Measurements from ENCODE around the gene AKR1C2. TPM values are rescaled to one million over a fixed set of nuclear protein-coding genes. Genes with fewer than 3 reads are reported as not detected.
A peak's percentile ranks its signal among the peaks of the same experiment; 100 is the strongest.

The AKR1C2 gene
- total RNA-seq, 1 donor from 2014 or later: 0.41 TPM

DNA sequence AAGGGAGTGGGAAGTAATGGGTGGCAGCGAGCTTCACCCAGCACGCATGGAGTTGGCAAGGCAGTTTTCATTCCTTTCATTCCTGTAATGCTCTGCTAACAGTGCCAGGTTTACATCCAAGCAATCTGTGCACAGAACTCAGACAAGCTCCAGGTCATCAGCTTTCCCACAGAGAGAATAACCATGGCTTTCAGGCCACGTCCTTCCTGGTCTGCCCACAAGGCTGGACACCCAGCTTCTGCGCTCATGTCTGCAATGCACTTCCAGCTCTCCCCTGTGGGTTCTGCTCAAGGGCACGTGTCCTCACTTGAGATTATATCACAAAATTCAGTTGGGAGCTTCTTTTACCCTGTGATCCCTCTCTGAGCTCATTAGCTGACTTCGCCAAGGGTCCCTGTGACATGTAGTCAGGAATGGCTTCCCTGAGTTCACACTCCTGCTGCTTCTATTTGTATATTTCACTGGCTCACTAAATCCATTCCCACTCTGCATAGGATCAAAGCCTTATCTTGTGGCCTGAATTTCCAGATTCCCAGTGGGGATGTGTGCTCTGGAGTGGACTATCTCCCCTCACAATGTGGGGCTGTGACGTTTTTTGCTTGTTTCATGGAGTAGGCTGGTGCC is 18.6 kb downstream of the AKR1C2 start:
- H3K4me1 ChIP-seq (ENCODE audit: insufficient read depth, low read length): no peaks in the 10 kb centered on the region
- no peaks in the 10 kb centered on the region for H3K27me3 ChIP-seq (ENCODE audit: insufficient read depth, low read length)
- FAIRE-seq (no peak), DNase-seq (ENCODE audit: low read depth) (peak; percentile 14)
- H3K36me3 ChIP-seq (ENCODE audit: insufficient read depth, low read length): no peaks in the 10 kb centered on the region
- no peak for TF ChIP-seq EZH2 (IDR thresholded peaks at IDR 0.05; ENCODE audit: insufficient read depth, low read length)
- TF ChIP-seq, protein P1, sequence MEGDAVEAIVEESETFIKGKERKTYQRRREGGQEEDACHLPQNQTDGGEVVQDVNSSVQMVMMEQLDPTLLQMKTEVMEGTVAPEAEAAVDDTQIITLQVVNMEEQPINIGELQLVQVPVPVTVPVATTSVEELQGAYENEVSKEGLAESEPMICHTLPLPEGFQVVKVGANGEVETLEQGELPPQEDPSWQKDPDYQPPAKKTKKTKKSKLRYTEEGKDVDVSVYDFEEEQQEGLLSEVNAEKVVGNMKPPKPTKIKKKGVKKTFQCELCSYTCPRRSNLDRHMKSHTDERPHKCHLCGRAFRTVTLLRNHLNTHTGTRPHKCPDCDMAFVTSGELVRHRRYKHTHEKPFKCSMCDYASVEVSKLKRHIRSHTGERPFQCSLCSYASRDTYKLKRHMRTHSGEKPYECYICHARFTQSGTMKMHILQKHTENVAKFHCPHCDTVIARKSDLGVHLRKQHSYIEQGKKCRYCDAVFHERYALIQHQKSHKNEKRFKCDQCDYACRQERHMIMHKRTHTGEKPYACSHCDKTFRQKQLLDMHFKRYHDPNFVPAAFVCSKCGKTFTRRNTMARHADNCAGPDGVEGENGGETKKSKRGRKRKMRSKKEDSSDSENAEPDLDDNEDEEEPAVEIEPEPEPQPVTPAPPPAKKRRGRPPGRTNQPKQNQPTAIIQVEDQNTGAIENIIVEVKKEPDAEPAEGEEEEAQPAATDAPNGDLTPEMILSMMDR (IDR thresholded peaks at IDR 0.05; ENCODE audit: insufficient read depth, low read depth, low read length): no peak
- H3K4me2 ChIP-seq (ENCODE audit: low read length): no peak overlapping the region
- no peaks in the 10 kb centered on the region for H3K36me3 Mint-ChIP-seq (ENCODE audit: low read depth, unreplicated experiment)
- H3K4me3 ChIP-seq (ENCODE audit: insufficient read depth, low read depth, low read length): no peak overlapping the region
- H3K4me3 Mint-ChIP-seq (ENCODE audit: unreplicated experiment): no peak overlapping the region
- no peaks in the 10 kb centered on the region for H3K9me3 ChIP-seq (ENCODE audit: insufficient read depth, low read depth, low read length)
- no peaks in the 10 kb centered on the region for H3K9me3 Mint-ChIP-seq (ENCODE audit: unreplicated experiment)
- H2AFZ ChIP-seq (ENCODE audit: low read depth, low read length): no peak overlapping the region
- H4K20me1 ChIP-seq (ENCODE audit: insufficient read depth, low read length): no peaks in the 10 kb centered on the region
- peaks cover 13% of the 10 kb centered on the region for H3K27me3 Mint-ChIP-seq (ENCODE audit: low read depth, unreplicated experiment)
- H3K27ac ChIP-seq (ENCODE audit: low read depth, low read length): no peak overlapping the region
- no peak overlapping the region for H3K27ac Mint-ChIP-seq (ENCODE audit: unreplicated experiment)
- H3K79me2 ChIP-seq (ENCODE audit: insufficient read depth, low read length): no peaks in the 10 kb centered on the region
- H3K4me1 Mint-ChIP-seq (ENCODE audit: low read depth, unreplicated experiment): no peaks in the 10 kb centered on the region
- no peak overlapping the region for H3K9ac ChIP-seq (ENCODE audit: low read length)

DNA sequence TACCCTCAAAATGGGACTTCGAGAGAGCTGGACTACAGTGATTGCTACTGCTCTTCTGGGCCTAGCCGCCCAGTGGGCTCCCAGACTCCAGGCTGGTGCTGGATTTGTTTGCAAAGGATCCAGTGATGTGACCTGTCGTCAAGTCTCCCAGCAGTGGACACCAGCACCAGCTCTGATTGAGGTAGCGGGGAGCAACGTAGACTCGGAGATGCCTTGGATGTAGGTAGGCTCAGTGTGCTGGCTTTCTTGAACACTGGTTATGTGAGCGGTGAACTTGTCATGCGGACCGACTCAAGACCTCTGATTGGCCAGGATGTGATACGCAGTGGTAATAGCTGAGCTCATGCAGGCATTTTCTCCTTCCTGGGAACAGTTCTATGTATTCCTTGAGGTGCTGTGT is 19.4 kb downstream of the AKR1C2 start:
- no peaks in the 10 kb centered on the region for H3K79me2 ChIP-seq (ENCODE audit: insufficient read depth, low read length)
- no peak overlapping the region for H3K4me3 ChIP-seq (ENCODE audit: insufficient read depth, low read depth, low read length)
- Mint-ChIP-seq H3K4me1 (ENCODE audit: low read depth, unreplicated experiment) (no peaks in the 10 kb centered on the region), H3K27ac (ENCODE audit: unreplicated experiment) (no peak overlapping the region), H3K36me3 (ENCODE audit: low read depth, unreplicated experiment) (no peaks in the 10 kb centered on the region), H3K9me3 (ENCODE audit: unreplicated experiment) (no peaks in the 10 kb centered on the region), H3K4me3 (ENCODE audit: unreplicated experiment) (no peak overlapping the region), H3K27me3 (ENCODE audit: low read depth, unreplicated experiment) (peaks cover 10% of the 10 kb centered on the region)
- H4K20me1 ChIP-seq (ENCODE audit: insufficient read depth, low read length): no peaks in the 10 kb centered on the region
- no peak overlapping the region for H3K9ac ChIP-seq (ENCODE audit: low read length)
- FAIRE-seq (no peak), DNase-seq (ENCODE audit: low read depth) (no peak)
- TF ChIP-seq EZH2 (IDR thresholded peaks at IDR 0.05; ENCODE audit: insufficient read depth, low read length): no peak
- TF ChIP-seq, protein P1 (IDR thresholded peaks at IDR 0.05; ENCODE audit: insufficient read depth, low read depth, low read length): no peak
- H3K36me3 ChIP-seq (ENCODE audit: insufficient read depth, low read length): no peaks in the 10 kb centered on the region
- no peak overlapping the region for H3K4me2 ChIP-seq (ENCODE audit: low read length)
- no peaks in the 10 kb centered on the region for H3K27me3 ChIP-seq (ENCODE audit: insufficient read depth, low read length)
- H3K4me1 ChIP-seq (ENCODE audit: insufficient read depth, low read length): no peaks in the 10 kb centered on the region
- no peak overlapping the region for H2AFZ ChIP-seq (ENCODE audit: low read depth, low read length)
- H3K9me3 ChIP-seq (ENCODE audit: insufficient read depth, low read depth, low read length): no peaks in the 10 kb centered on the region
- H3K27ac ChIP-seq (ENCODE audit: low read depth, low read length): no peak overlapping the region

DNA sequence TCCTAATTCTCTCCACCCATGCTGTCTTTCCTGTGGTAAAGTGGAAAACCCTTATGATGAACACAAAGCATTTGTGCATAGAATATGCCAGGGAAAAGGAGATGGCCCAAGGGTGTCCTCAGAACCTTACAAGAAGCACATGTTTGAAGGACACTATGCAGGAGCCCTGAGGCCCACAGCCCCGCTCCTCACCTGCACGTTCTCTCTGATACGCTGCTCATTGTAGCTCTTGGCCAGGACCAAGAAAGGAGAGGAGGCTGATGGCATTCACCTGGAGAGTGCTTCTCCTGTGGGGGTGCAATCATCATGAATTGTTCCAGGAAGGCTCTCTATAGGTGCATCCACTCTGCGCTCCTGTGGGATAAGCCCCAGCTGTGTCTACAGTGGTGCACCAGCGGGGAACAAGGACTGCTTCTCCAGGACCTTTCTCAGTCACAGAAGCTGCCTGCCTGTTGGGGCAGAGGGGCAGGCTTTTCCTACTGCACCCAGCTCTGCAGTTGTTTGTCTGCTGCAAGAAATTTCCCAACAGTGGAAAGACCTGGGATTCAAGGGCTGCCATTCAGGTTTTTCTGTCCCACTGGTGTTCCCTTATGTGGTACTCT is 19.9 kb downstream of the AKR1C2 start:
- H3K9me3 ChIP-seq (ENCODE audit: insufficient read depth, low read depth, low read length): no peaks in the 10 kb centered on the region
- no peak overlapping the region for H3K4me2 ChIP-seq (ENCODE audit: low read length)
- no peaks in the 10 kb centered on the region for H3K36me3 ChIP-seq (ENCODE audit: insufficient read depth, low read length)
- no peaks in the 10 kb centered on the region for H3K4me1 Mint-ChIP-seq (ENCODE audit: low read depth, unreplicated experiment)
- H3K4me1 ChIP-seq (ENCODE audit: insufficient read depth, low read length): no peaks in the 10 kb centered on the region
- H3K9ac ChIP-seq (ENCODE audit: low read length): no peak overlapping the region
- no peaks in the 10 kb centered on the region for H3K36me3 Mint-ChIP-seq (ENCODE audit: low read depth, unreplicated experiment)
- no peak for TF ChIP-seq EZH2 (IDR thresholded peaks at IDR 0.05; ENCODE audit: insufficient read depth, low read length)
- TF ChIP-seq, protein P1 (IDR thresholded peaks at IDR 0.05; ENCODE audit: insufficient read depth, low read depth, low read length): no peak
- FAIRE-seq (no peak), DNase-seq (ENCODE audit: low read depth) (no peak)
- no peak overlapping the region for H2AFZ ChIP-seq (ENCODE audit: low read depth, low read length)
- no peak overlapping the region for H3K27ac Mint-ChIP-seq (ENCODE audit: unreplicated experiment)
- no peak overlapping the region for H3K4me3 ChIP-seq (ENCODE audit: insufficient read depth, low read depth, low read length)
- H3K79me2 ChIP-seq (ENCODE audit: insufficient read depth, low read length): no peaks in the 10 kb centered on the region
- H3K4me3 Mint-ChIP-seq (ENCODE audit: unreplicated experiment): no peak overlapping the region
- H3K27me3 Mint-ChIP-seq (ENCODE audit: low read depth, unreplicated experiment): peaks cover 10% of the 10 kb centered on the region
- H3K9me3 Mint-ChIP-seq (ENCODE audit: unreplicated experiment): no peaks in the 10 kb centered on the region
- H4K20me1 ChIP-seq (ENCODE audit: insufficient read depth, low read length): no peaks in the 10 kb centered on the region
- no peaks in the 10 kb centered on the region for H3K27me3 ChIP-seq (ENCODE audit: insufficient read depth, low read length)
- H3K27ac ChIP-seq (ENCODE audit: low read depth, low read length): no peak overlapping the region
